Thyroid gland (tissue), 4 donors: ENCODE results near the gene KCNAB1. TPM values are rescaled to one million over a fixed set of nuclear protein-coding genes. Genes with fewer than 3 reads are reported as not detected.

Experiments used
- DNase-seq, 2 donors: peaks; one replicate each; pipeline ENCODE4 v3.0.0-alpha.2; 2019
- H3K27ac ChIP-seq, 3 donors: fragments of 200-600 bp; sonication (generic); 1 replicate in 2 of 3; 2 replicates in 1 of 3; pipeline ENCODE4 v1.5.1; 2016 to 2019; ENCODE audit warnings: mild to moderate bottlenecking in 1 of 3, moderate library complexity in 1 of 3
- H3K27me3 ChIP-seq: fragments of 200-600 bp; sonication (generic); one replicate; pipeline ENCODE4 v1.5.1; 2019
- H3K36me3 ChIP-seq, 2 donors: fragments of 200-600 bp; sonication (generic); one replicate each; pipeline ENCODE4 v1.5.1; 2016 to 2019
- H3K4me1 ChIP-seq, 2 donors: fragments of 200-600 bp; sonication (generic); one replicate each; pipeline ENCODE4 v1.5.1; 2017 to 2019
- H3K4me3 ChIP-seq, 3 donors: fragments of 200-600 bp; sonication (generic); replicated peaks in 1 of 3; 1 replicate in 2 of 3; 2 replicates in 1 of 3; pipeline ENCODE4 v1.5.1; 2016; ENCODE audit warnings: mild to moderate bottlenecking in 1 of 3
- H3K9me3 ChIP-seq: fragments of 200-600 bp; sonication (generic); one replicate; pipeline ENCODE4 v1.5.1; 2017
- POLR2A ChIP-seq, 2 donors: fragments of 450-650 bp; IDR thresholded peaks; one replicate each; pipeline ENCODE4 v1.6.1; 2017; ENCODE audit warnings: antibody characterized with exemption in 2 of 2, mild to moderate bottlenecking in 2 of 2, moderate library complexity in 1 of 2
- WGBS, 2 donors: methylation state at CpG; one replicate each; pipeline ENCODE4 v1.1.5; 2017; 5-methylcytosine and 5-hydroxymethylcytosine counted together
- intact Hi-C: fragments of 100-400 bp; cut with DNase I; formaldehyde crosslinking; loops from one replicate; pipeline ENCODE4 v1.15.1; 2023
- total RNA-seq, 4 donors: library from RNA; depleted of rRNA; stranded (reverse); fragments of >200 nt; gene quantifications; one replicate each; pipeline ENCODE4 v1.2.3, GENCODE V29; 2016
- TF ChIP-seq, protein P1 (sequence below), 6 experiments: fragments of 200-600 bp in 3 of 6; fragments of 450-650 bp in 3 of 6; sonication (generic) in 3 of 6; IDR thresholded peaks; one replicate each; pipeline ENCODE4 v1.5.1; 2016 to 2019; ENCODE audit warnings: antibody characterized with exemption in 6 of 6, mild to moderate bottlenecking in 2 of 6, inconsistent platforms in 1 of 6, moderate library complexity in 1 of 6

The KCNAB1 gene
- total RNA-seq, 4 donors from 2014 or later = 19.3 to 26.1 (median 22.9) TPM

GRCh38 chr3:156174229-156174847 lies 54.0 kb downstream of the KCNAB1 start:
- DNase-seq = peak; percentile 7 to 18
- 79 to 95% methylated on average over 4 of the region's 4 CpGs for WGBS, 2 donors
- intact Hi-C loops = loop anchor here (10.0 kb wide), 2 partner anchors 280 to 340 kb away; no protein-coding TSS in a partner anchor

DNA sequence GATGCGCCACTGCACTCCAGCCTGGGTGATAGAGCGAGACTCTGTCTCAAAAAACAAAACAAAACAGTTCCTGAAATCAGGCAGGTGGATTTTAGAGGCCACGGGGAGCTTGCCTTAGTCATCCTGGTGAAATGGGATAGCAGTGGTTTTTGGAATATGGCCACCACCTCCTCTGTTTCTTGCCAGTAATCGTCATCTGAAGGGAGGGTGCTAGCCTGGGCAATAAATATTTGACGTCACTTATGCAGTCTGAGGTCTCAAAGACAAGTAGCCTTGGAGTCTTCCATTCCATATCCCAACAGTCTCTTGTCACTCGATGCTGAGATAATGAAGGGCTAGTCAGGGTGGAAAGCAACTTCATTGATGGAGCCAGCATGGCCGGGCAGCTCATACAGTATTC lies 55.2 kb downstream of the KCNAB1 start:
- 88 to 90% methylated on average over 7 of the region's 7 CpGs for WGBS, 2 donors
- intact Hi-C loops = loop anchor here (10.0 kb wide), 2 partner anchors 279 to 339 kb away; no protein-coding TSS in a partner anchor
- TF ChIP-seq POLR2A (IDR thresholded peaks at IDR 0.05) = no peak
- TF ChIP-seq, protein P1, sequence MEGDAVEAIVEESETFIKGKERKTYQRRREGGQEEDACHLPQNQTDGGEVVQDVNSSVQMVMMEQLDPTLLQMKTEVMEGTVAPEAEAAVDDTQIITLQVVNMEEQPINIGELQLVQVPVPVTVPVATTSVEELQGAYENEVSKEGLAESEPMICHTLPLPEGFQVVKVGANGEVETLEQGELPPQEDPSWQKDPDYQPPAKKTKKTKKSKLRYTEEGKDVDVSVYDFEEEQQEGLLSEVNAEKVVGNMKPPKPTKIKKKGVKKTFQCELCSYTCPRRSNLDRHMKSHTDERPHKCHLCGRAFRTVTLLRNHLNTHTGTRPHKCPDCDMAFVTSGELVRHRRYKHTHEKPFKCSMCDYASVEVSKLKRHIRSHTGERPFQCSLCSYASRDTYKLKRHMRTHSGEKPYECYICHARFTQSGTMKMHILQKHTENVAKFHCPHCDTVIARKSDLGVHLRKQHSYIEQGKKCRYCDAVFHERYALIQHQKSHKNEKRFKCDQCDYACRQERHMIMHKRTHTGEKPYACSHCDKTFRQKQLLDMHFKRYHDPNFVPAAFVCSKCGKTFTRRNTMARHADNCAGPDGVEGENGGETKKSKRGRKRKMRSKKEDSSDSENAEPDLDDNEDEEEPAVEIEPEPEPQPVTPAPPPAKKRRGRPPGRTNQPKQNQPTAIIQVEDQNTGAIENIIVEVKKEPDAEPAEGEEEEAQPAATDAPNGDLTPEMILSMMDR (IDR thresholded peaks at IDR 0.05) = no peak

More at GRCh38 chr3:156174229-156174847, 54.0 kb downstream of the KCNAB1 start:
- no peaks in the 10 kb centered on the region for H3K36me3 ChIP-seq
- H3K4me1 ChIP-seq = peaks cover 0 to 14% of the 10 kb centered on the region in 2 donors
- H3K9me3 ChIP-seq = no peaks in the 10 kb centered on the region
- H3K4me3 ChIP-seq = no peak overlapping the region
- no peak overlapping the region for H3K27ac ChIP-seq
- H3K27me3 ChIP-seq = no peaks in the 10 kb centered on the region
- TF ChIP-seq, protein P1 (IDR thresholded peaks at IDR 0.05) = peak in 5 of 6 experiments; percentile 21 to 70 (median 53)
- no peak for TF ChIP-seq POLR2A (IDR thresholded peaks at IDR 0.05)

DNA sequence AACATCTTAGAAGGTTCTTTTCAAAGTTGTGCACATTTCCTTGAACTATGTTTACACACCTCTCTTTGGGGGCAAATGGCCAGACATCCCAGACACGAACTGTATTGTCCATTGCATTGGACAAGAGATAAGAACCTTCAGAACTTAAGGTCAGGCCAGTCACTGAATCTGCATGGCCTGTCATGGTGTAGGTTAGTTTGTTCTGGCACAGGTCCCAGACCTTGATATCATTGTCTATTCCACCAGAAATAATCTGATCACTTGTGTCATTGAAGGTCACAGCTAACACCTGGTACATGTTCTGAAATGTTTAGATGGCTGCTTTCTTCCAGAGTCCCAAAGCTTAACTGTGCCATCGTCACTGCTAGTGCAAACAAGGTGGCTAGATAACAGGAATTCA lies 55.7 kb downstream of the KCNAB1 start:
- Histone ChIP-seq H3K27ac (no peak overlapping the region), H3K9me3 (no peaks in the 10 kb centered on the region), H3K4me3 (no peak overlapping the region), H3K4me1 (peaks cover 0 to 14% of the 10 kb centered on the region in 2 donors), H3K27me3 (no peaks in the 10 kb centered on the region), H3K36me3 (no peaks in the 10 kb centered on the region)
- no peak for TF ChIP-seq POLR2A (IDR thresholded peaks at IDR 0.05)
- WGBS, 2 donors = 70 to 73% methylated on average over 2 of the region's 2 CpGs
- no peak for DNase-seq
- intact Hi-C loops = loop anchor here (10.0 kb wide), 2 partner anchors 279 to 339 kb away; no protein-coding TSS in a partner anchor

More for the DNA sequence above, 55.2 kb downstream of the KCNAB1 start:
- DNase-seq = no peak
- no peaks in the 10 kb centered on the region for H3K27me3 ChIP-seq
- H3K4me3 ChIP-seq = no peak overlapping the region
- H3K36me3 ChIP-seq = no peaks in the 10 kb centered on the region
- no peak overlapping the region for H3K27ac ChIP-seq
- peaks cover 0 to 14% of the 10 kb centered on the region in 2 donors for H3K4me1 ChIP-seq
- no peaks in the 10 kb centered on the region for H3K9me3 ChIP-seq

- H3K4me3 ChIP-seq = no peak overlapping the region
- TF ChIP-seq POLR2A (IDR thresholded peaks at IDR 0.05) = no peak
- TF ChIP-seq, protein P1 (IDR thresholded peaks at IDR 0.05) = no peak
- no peaks in the 10 kb centered on the region for H3K9me3 ChIP-seq
- H3K27ac ChIP-seq = no peak overlapping the region
- no peaks in the 10 kb centered on the region for H3K36me3 ChIP-seq
- H3K27me3 ChIP-seq = no peaks in the 10 kb centered on the region
- intact Hi-C loops = loop anchor here (10.0 kb wide), 2 partner anchors 278 to 338 kb away; no protein-coding TSS in a partner anchor
- H3K4me1 ChIP-seq = peaks cover 0 to 9% of the 10 kb centered on the region in 2 donors
- WGBS, 2 donors = 97% methylated on average over 16 to 17 of the region's 17 CpGs
- no peak for DNase-seq
Observed at GRCh38 chr3:156176629-156177210, 56.3 kb downstream of the KCNAB1 start.

- Histone ChIP-seq H3K36me3 (no peaks in the 10 kb centered on the region), H3K9me3 (no peaks in the 10 kb centered on the region), H3K27me3 (no peaks in the 10 kb centered on the region), H3K4me1 (no peaks in the 10 kb centered on the region), H3K27ac (no peak overlapping the region), H3K4me3 (no peak overlapping the region)
- TF ChIP-seq, protein P1 (IDR thresholded peaks at IDR 0.05) = no peak
- TF ChIP-seq POLR2A (IDR thresholded peaks at IDR 0.05) = no peak
- DNase-seq = no peak
- intact Hi-C loops = loop anchor here (10.0 kb wide), 1 partner anchor 55 kb away; no protein-coding TSS in a partner anchor
Observed at GRCh38 chr3:156180077-156180476, 59.7 kb downstream of the KCNAB1 start.
